K562 (cell line): ENCODE results near the gene BCAS4. TPM values are rescaled to one million over a fixed set of nuclear protein-coding genes. Genes with fewer than 3 reads are reported as not detected.
A peak's percentile ranks its signal among the peaks of the same experiment; 100 is the strongest.

Source experiments
- ATAC-seq: fragments of 200-7000 bp; cut with Tn5 transposase; 3 replicates; pipeline ENCODE4 v1.9.1; 2020; ENCODE audit warnings: moderate library complexity
- BruUV-seq: library from RNA; stranded (reverse); fragments of 400-500 nt; replicated peaks from 2 replicates; lab custom pipeline; 2021; lab: Mats Ljungman, UMichigan
- CTCF ChIA-PET: fragments of 300-600 bp; formaldehyde crosslinking; extraction: SDS; loops from one replicate; lab custom pipeline; 2021; ENCODE audit warnings: low intra/inter-chr PET ratio; lab: Yijun Ruan, JAX
- POLR2A ChIA-PET: fragments of 300-600, 350-650 bp; sonication (Branson Sonifier 250); formaldehyde crosslinking; extraction: SDS; loops from one replicate; lab custom pipeline; 2021; ENCODE audit warnings: antibody characterized with exemption, inconsistent platforms; lab: Yijun Ruan, JAX
- DNase-seq, 4 experiments: peaks; one replicate each; pipeline versions ENCODE4 v3.0.0 to v3.0.0-alpha.2; 2011 to 2018; ENCODE audit warnings: low spot score in 3 of 4, mixed read lengths in 3 of 4; ENCODE audit errors: extremely low read depth in 1 of 4
- FAIRE-seq: peaks from 2 replicates; lab custom pipeline; 2011; peaks lifted over from hg19 to GRCh38; lab: Jason Lieb, UNC
- H2AFZ ChIP-seq: 2 replicates; pipeline ENCODE4 v1.6.0; 2011; ENCODE audit warnings: low read depth, low read length, control low read depth, inconsistent platforms
- H3K27ac ChIP-seq: fragments of 200-600 bp; 3 replicates; pipeline ENCODE4 v1.8.0; 2011; ENCODE audit warnings: low read depth, mild to moderate bottlenecking, control low read depth, inconsistent platforms, low read length, moderate library complexity, mixed read lengths; ENCODE audit errors: extremely low read depth
- H3K27me3 ChIP-seq, 2 experiments: fragments of 300-600 bp in 1 of 2; 2 replicates in 1 of 2; 3 replicates in 1 of 2; pipeline versions ENCODE4 v1.6.0 to v1.8.0; 2011; ENCODE audit warnings: inconsistent platforms in 2 of 2, low read length in 2 of 2, mild to moderate bottlenecking in 1 of 2, mixed read lengths in 1 of 2, moderate library complexity in 1 of 2; ENCODE audit not compliant: control insufficient read depth in 2 of 2, insufficient read depth in 2 of 2
- H3K36me3 ChIP-seq: fragments of 300-600 bp; 3 replicates; pipeline ENCODE4 v1.8.0; 2011; ENCODE audit warnings: mild to moderate bottlenecking, low read length, inconsistent platforms; ENCODE audit not compliant: control insufficient read depth, insufficient read depth
- H3K4me1 ChIP-seq, 2 experiments: fragments of 200-600 bp in 1 of 2; replicated peaks in 1 of 2; 2 replicates in 1 of 2; 3 replicates in 1 of 2; pipeline versions ENCODE4 v1.5.1 to v1.8.0; 2011; ENCODE audit warnings: inconsistent platforms in 2 of 2, low read length in 2 of 2, mild to moderate bottlenecking in 1 of 2, mixed read lengths in 1 of 2, moderate library complexity in 1 of 2; ENCODE audit not compliant: control insufficient read depth in 2 of 2, insufficient read depth in 2 of 2
- H3K4me2 ChIP-seq: 2 replicates; pipeline ENCODE4 v1.6.1; 2011; ENCODE audit warnings: low read length, control low read depth, inconsistent platforms, mixed read lengths; ENCODE audit not compliant: insufficient read depth
- H3K4me3 ChIP-seq: fragments of 200-600 bp; sonication (generic), shearing (Covaris generic); 2 replicates; pipeline ENCODE4 v1.5.1; 2016; ENCODE audit warnings: control low read depth, inconsistent platforms
- H3K79me2 ChIP-seq: fragments of 200-600 bp; 3 replicates; pipeline ENCODE4 v1.8.0; 2011; ENCODE audit warnings: low read length, inconsistent platforms; ENCODE audit not compliant: control insufficient read depth, insufficient read depth
- H3K9ac ChIP-seq, 2 experiments: 2 replicates each; pipeline versions ENCODE4 v1.6.0 to v1.6.1; 2011; ENCODE audit warnings: low read depth in 2 of 2, low read length in 2 of 2, control low read depth in 1 of 2, inconsistent platforms in 1 of 2, mild to moderate bottlenecking in 1 of 2, mixed read lengths in 1 of 2; ENCODE audit not compliant: insufficient read depth in 1 of 2
- H3K9me1 ChIP-seq: one replicate; pipeline ENCODE4 v1.6.0; 2011; ENCODE audit warnings: inconsistent platforms, mild to moderate bottlenecking, low read length, moderate library complexity; ENCODE audit not compliant: control insufficient read depth, insufficient read depth
- H3K9me3 ChIP-seq: replicated peaks from 2 replicates; pipeline ENCODE4 v1.5.1; 2011; ENCODE audit warnings: low read depth, low read length, inconsistent platforms; ENCODE audit not compliant: control insufficient read depth, insufficient read depth
- H4K20me1 ChIP-seq: replicated peaks from 2 replicates; pipeline ENCODE4 v1.6.1; 2011; ENCODE audit warnings: low read length, inconsistent platforms, mixed read lengths; ENCODE audit not compliant: control insufficient read depth, insufficient read depth
- ADNP ChIP-seq: fragments of 200-800 bp; sonication (Bioruptor generic); IDR thresholded peaks from 2 replicates; pipeline ENCODE4 v1.6.1; 2016; ENCODE audit warnings: missing genetic modification characterization, missing compliant biosample characterization
- PCBP1 ChIP-seq: fragments of 200-400 bp; formaldehyde crosslinking; IDR thresholded peaks from 2 replicates; pipeline ENCODE4 v1.6.1; 2018; ENCODE audit warnings: mild to moderate bottlenecking, low read depth, low read length; ENCODE audit not compliant: poor library complexity, severe bottlenecking
- PHF20 ChIP-seq: fragments of 450-650 bp; IDR thresholded peaks from 2 replicates; pipeline ENCODE4 v1.6.1; 2018; ENCODE audit not compliant: partially characterized antibody
- PHF8 ChIP-seq: fragments of 200-600 bp; sonication (generic); IDR thresholded peaks from 2 replicates; pipeline ENCODE4 v1.6.1; 2012; ENCODE audit warnings: mixed run types, mild to moderate bottlenecking, inconsistent platforms, low read length, moderate library complexity, borderline replicate concordance
- SLC30A9 ChIP-seq: fragments of 250-450 bp; sonication (Bioruptor Pico); IDR thresholded peaks from 2 replicates; pipeline ENCODE4 v1.8.0; 2022; ENCODE audit warnings: mild to moderate bottlenecking, moderate library complexity
- ZNF184 ChIP-seq: sonication (generic); formaldehyde crosslinking; IDR thresholded peaks from 2 replicates; pipeline ENCODE4 v1.5.0; 2020; ENCODE audit warnings: missing genetic modification reagents
- WGBS: fragments of 100-300 bp; shearing (Covaris generic); methylation state at CpG from one replicate; pipeline ENCODE4 v1.1.6; 2016; ENCODE audit warnings: low coverage, mixed read lengths; ENCODE audit not compliant: insufficient coverage; ENCODE audit errors: missing lambda C conversion rate; 5-methylcytosine and 5-hydroxymethylcytosine counted together
- in situ Hi-C: fragments of 300-500 bp; cut with MboI; formaldehyde crosslinking; loops from 4 replicates; pipeline ENCODE4 v1.15.0; 2018; ENCODE audit warnings: inconsistent platforms, mixed read lengths
- intact Hi-C: fragments of 100-400 bp; cut with micrococcal nuclease; formaldehyde crosslinking; loops from 2 replicates; pipeline ENCODE4 v1.14.2; 2022
- polyA plus RNA-seq, 8 experiments: library from polyadenylated mRNA; depleted of rRNA in 4 of 8; stranded (reverse) in 5 of 8; unstranded in 3 of 8; fragments of >200 nt; fragmentation: Nextera tagmentation in 2 of 8; fragmentation: Illumina TruSeq in 1 of 8; extraction: Ambion mirVana in 2 of 8; extraction: Trizol in 1 of 8; gene quantifications; 2 replicates each; pipeline versions ENCODE4 v1.2.1 to v1.2.3, GENCODE V29; 2011 to 2014; ENCODE audit warnings: inconsistent platforms in 1 of 8, missing spikeins in 1 of 8
- total RNA-seq, 7 experiments: library from RNA; depleted of rRNA in 6 of 7; stranded (reverse); fragments of >200 nt in 6 of 7; fragmentation: Illumina TruSeq in 2 of 7; extraction: Trizol in 2 of 7; gene quantifications; 2 replicates each; pipeline versions ENCODE4 v1.2.1 to v1.2.3, GENCODE V29; 2011 to 2021; ENCODE audit warnings: low replicate concordance in 1 of 7
- TF ChIP-seq, protein P1 (sequence below), 2 experiments: fragments of 450-650 bp; IDR thresholded peaks; 2 replicates each; pipeline ENCODE4 v1.6.1; 2016; ENCODE audit warnings: mild to moderate bottlenecking in 2 of 2, borderline replicate concordance in 1 of 2, low read depth in 1 of 2, moderate library complexity in 1 of 2
- TF ChIP-seq, protein P2 (sequence below): fragments of 450-650 bp; IDR thresholded peaks from 2 replicates; pipeline ENCODE4 v1.6.1; 2016; ENCODE audit warnings: missing biosample characterization, missing genetic modification characterization
- TF ChIP-seq, protein P3 (sequence below): IDR thresholded peaks from 2 replicates; pipeline ENCODE4 v1.6.1; 2011; ENCODE audit not compliant: insufficient read length; ENCODE audit errors: extremely low read depth

BCAS4 gene
- total and polyA plus RNA-seq, 9 of the 15 experiments (the other 6 are each of a cell fraction or from before 2014, with no cell fraction given): 0.15 to 2.3 (median 0.47) TPM

DNA sequence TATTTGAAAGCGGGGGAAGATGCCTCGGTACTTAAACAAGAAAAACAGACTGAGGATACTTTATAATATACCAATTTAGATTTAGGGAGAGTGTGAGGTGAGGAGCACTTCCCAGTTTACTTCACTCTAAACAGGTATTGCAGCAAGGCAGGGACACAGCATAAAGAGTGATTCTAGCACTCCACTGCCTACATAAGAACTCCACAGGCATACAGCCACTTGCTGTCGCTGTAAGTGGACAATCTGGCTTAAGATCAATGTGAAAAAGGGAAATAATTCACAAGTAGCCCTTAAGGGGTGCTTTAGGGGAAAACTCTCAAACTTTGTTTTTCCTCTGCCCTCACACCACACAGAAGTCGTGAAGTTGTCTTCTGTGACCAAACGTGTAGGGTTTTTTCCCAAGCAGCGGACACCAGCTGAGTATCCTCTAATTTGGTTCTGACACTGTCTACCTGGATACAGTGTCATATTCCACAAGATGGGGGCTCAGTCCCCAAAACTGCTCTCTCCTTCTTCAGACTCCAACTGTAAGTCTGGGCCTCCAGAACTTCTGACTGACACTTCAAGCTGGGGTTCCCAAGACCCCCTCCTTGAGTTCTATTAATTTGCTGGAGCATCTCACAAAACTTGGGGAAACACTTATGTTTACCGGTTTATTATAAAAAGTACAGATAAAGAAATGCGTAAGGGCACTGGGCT, 127.1 kb downstream of the BCAS4 start:
- BruUV-seq: no TSS peak
- peak overlapping the region; percentile 21; the same call in 1 of the 3 replicates for H3K27ac ChIP-seq
- no peak for DNase-seq

More for the DNA sequence above, 127.1 kb downstream of the BCAS4 start:
- H3K9me3 ChIP-seq: no peaks in the 10 kb centered on the region
- in situ Hi-C loops (no loop called here), intact Hi-C loops (no loop called here)
- H3K4me2 ChIP-seq: no peak overlapping the region; the same call in 1 of the 2 replicates
- ATAC-seq (peak; percentile 53), FAIRE-seq (no peak)
- ChIA-PET POLR2A (interaction anchor here (0.6 to 3.0 kb wide), 10 partner anchors 9 to 390 kb away, joined by 3 to 25 read pairs (median 4); partner anchors contain the start of gene ADNP), CTCF (no interaction called here)
- no peak overlapping the region for H3K4me3 ChIP-seq
- H3K27me3 ChIP-seq: no peaks in the 10 kb centered on the region
- H3K36me3 ChIP-seq: peaks cover 90% of the 10 kb centered on the region
- H3K4me1 ChIP-seq: peaks cover 0 to 18% of the 10 kb centered on the region in 2 experiments; a peak in 2 of 5 replicates
- TF ChIP-seq, protein P1, sequence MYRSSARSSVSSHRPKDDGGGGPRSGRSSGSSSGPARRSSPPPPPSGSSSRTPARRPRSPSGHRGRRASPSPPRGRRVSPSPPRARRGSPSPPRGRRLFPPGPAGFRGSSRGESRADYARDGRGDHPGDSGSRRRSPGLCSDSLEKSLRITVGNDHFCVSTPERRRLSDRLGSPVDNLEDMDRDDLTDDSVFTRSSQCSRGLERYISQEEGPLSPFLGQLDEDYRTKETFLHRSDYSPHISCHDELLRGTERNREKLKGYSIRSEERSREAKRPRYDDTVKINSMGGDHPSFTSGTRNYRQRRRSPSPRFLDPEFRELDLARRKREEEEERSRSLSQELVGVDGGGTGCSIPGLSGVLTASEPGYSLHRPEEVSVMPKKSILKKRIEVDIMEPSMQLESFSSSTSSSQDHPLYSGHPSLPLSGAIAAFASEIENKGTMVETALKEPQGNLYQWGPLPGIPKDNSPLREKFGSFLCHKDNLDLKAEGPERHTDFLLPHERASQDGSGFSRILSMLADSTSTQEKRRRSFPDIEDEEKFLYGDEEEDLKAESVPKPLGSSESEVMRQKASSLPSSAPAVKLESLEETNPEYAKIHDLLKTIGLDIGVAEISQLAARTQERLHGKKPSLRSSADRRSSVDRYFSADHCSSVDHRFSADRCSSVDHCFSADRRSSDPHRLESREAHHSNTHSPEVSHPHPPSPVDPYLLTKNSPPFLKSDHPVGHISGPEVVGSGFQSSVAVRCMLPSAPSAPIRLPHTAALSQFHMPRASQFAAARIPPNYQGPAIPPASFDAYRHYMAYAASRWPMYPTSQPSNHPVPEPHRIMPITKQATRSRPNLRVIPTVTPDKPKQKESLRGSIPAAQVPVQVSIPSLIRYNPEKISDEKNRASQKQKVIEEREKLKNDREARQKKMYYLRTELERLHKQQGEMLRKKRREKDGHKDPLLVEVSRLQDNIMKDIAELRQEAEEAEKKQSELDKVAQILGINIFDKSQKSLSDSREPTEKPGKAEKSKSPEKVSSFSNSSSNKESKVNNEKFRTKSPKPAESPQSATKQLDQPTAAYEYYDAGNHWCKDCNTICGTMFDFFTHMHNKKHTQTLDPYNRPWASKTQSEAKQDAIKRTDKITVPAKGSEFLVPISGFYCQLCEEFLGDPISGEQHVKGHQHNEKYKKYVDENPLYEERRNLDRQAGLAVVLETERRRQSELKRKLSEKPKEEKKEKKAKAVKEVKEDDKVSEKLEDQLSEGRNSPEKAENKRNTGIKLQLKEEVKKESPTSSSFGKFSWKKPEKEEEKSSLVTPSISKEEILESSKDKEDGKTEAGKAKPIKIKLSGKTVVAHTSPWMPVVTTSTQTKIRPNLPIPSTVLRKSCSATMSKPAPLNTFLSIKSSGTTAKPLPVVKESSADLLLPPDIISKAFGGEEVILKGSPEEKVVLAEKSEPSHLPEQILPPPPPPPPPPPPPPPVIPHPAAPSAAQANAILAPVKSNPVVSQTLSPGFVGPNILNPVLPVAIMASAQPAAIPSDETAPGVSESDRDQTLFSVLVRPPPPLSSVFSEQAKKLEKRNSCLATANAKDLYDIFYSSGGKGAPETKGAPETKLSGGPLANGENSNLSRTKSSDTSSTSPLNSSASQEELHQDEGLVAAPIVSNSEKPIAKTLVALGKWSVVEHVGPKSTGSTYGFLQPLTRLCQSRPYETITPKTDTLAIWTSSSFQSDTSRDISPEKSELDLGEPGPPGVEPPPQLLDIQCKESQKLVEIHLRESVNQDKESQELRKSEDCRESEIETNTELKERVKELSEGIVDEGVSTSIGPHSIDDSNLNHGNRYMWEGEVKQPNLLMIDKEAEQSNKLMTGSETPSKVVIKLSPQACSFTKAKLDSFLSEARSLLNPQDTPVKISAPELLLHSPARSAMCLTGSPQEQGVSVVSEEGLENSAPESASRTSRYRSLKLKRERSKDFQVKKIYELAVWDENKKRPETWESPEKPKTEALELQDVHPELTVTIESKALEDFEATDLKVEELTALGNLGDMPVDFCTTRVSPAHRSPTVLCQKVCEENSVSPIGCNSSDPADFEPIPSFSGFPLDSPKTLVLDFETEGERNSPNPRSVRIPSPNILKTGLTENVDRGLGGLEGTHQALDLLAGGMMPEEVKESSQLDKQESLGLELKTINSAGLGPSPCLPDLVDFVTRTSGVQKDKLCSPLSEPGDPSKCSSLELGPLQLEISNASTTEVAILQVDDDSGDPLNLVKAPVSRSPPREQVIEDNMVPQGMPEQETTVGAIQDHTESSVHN (IDR thresholded peaks at IDR 0.05; ENCODE audit: borderline replicate concordance in 1 of 2, low read depth in 1 of 2): no peak
- TF ChIP-seq ZNF184 (CRISPR knock-in tag) (no peak), PHF20 (no peak), ADNP (no peak), PCBP1 (no peak), SLC30A9 (CRISPR knock-in tag) (no peak), PHF8 (no peak)
- TF ChIP-seq, protein P2, sequence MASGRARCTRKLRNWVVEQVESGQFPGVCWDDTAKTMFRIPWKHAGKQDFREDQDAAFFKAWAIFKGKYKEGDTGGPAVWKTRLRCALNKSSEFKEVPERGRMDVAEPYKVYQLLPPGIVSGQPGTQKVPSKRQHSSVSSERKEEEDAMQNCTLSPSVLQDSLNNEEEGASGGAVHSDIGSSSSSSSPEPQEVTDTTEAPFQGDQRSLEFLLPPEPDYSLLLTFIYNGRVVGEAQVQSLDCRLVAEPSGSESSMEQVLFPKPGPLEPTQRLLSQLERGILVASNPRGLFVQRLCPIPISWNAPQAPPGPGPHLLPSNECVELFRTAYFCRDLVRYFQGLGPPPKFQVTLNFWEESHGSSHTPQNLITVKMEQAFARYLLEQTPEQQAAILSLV (tag): no peak
- TF ChIP-seq, protein P3, sequence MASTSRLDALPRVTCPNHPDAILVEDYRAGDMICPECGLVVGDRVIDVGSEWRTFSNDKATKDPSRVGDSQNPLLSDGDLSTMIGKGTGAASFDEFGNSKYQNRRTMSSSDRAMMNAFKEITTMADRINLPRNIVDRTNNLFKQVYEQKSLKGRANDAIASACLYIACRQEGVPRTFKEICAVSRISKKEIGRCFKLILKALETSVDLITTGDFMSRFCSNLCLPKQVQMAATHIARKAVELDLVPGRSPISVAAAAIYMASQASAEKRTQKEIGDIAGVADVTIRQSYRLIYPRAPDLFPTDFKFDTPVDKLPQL: no peak
- H3K9me1 ChIP-seq: no peaks in the 10 kb centered on the region
- H4K20me1 ChIP-seq: peaks cover 34% of the 10 kb centered on the region
- no peak overlapping the region for H2AFZ ChIP-seq
- peak overlapping the region; percentile 6 to 17; a peak in 1 of 4 replicates for H3K9ac ChIP-seq
- 70% methylated on average over 8 of the region's 8 CpGs for WGBS
- peaks cover 98% of the 10 kb centered on the region for H3K79me2 ChIP-seq
